Central memory CD8-positive, alpha-beta T cell (primary cell): ENCODE results near the gene KCNJ12.
"Not testable (repeated sequence)": the region's sequence is repeated elsewhere in the genome, so short reads cannot be mapped to it uniquely, and the experiment has no call there.

ENCODE experiments used
- ATAC-seq: fragments of 150-1000 bp; cut with Tn5 transposase; replicated peaks from 2 replicates; pipeline ENCODE4 v1.10.0; 2022; ENCODE audit warnings: mild to moderate bottlenecking, moderate FRiP score, moderate number of reproducible peaks; ENCODE audit not compliant: poor library complexity, severe bottlenecking; ENCODE audit errors: extremely low read depth
- DNase-seq, 2 donors: peaks; one replicate each; pipeline ENCODE4 v3.0.0; 2021; ENCODE audit warnings: low spot score in 2 of 2
- H3K27ac Mint-ChIP-seq: one replicate; pipeline ENCODE4 v1.8.0; 2022; ENCODE audit warnings: low read depth, mild to moderate bottlenecking, moderate library complexity, mixed read lengths
- H3K27me3 Mint-ChIP-seq: one replicate; pipeline ENCODE4 v1.8.0; 2022; ENCODE audit warnings: mixed read lengths
- H3K36me3 Mint-ChIP-seq: one replicate; pipeline ENCODE4 v1.8.0; 2022; ENCODE audit warnings: mild to moderate bottlenecking, moderate library complexity, mixed read lengths; ENCODE audit not compliant: insufficient read depth
- H3K4me1 Mint-ChIP-seq: one replicate; pipeline ENCODE4 v1.8.0; 2022; ENCODE audit warnings: mixed read lengths
- H3K4me3 Mint-ChIP-seq: one replicate; pipeline ENCODE4 v1.8.0; 2022; ENCODE audit warnings: mild to moderate bottlenecking, moderate library complexity, mixed read lengths
- H3K9me3 Mint-ChIP-seq: one replicate; pipeline ENCODE4 v1.8.0; 2022; ENCODE audit warnings: mixed read lengths

The KCNJ12 gene

GRCh38 chr17:21451975-21452374, 75.8 kb downstream of the KCNJ12 start:
- peaks cover 2% of the 10 kb centered on the region for H3K4me1 Mint-ChIP-seq
- no peaks in the 10 kb centered on the region for H3K9me3 Mint-ChIP-seq
- H3K36me3 Mint-ChIP-seq = peaks cover 2% of the 10 kb centered on the region
- no peak overlapping the region for H3K4me3 Mint-ChIP-seq
- DNase-seq (no peak), ATAC-seq (no peak)
- no peak overlapping the region for H3K27ac Mint-ChIP-seq
- H3K27me3 Mint-ChIP-seq = peaks cover 50% of the 10 kb centered on the region

DNA sequence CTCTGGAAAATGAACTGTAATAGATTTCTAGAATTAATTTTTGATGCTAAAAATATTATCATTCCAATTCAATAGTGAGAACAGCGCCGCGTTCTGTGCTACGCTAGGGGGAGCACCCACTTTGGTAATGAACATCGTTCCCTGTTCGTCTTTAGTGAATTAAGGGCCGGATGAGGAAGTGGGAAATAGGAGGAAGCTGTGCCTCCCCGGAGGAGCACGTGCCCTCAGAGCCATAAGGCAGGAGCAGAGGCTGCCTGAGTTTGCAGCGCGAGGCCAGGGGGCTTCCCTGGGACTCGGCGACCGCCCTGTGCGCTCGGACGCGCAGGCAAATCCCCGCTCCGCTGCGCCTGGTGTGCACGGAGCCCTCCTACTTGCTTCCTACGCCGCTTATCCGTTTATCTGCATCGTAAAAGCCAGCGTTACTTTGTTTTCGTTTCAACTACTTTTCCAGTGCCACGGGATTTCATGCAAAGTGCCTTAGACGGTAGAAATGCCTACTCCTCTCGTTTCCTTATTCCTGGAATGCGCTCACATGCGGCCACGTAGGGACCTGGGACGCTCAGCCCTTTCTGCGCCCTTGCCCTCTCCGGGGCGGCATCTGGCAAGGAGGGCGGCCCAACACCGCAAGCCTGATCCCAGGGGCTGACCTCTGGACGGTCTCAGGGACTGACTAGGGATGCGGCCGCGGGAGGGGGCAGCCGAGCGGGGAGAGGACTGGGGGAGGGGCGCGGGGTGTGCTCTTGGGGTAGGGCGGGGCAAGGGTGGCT, 76.4 kb downstream of the KCNJ12 start:
- Mint-ChIP-seq H3K27me3 (peaks cover 50% of the 10 kb centered on the region), H3K36me3 (peaks cover 2% of the 10 kb centered on the region), H3K4me3 (no peak overlapping the region), H3K4me1 (peaks cover 7% of the 10 kb centered on the region), H3K9me3 (no peaks in the 10 kb centered on the region), H3K27ac (no peak overlapping the region)
- DNase-seq (no peak), ATAC-seq (no peak)

DNA sequence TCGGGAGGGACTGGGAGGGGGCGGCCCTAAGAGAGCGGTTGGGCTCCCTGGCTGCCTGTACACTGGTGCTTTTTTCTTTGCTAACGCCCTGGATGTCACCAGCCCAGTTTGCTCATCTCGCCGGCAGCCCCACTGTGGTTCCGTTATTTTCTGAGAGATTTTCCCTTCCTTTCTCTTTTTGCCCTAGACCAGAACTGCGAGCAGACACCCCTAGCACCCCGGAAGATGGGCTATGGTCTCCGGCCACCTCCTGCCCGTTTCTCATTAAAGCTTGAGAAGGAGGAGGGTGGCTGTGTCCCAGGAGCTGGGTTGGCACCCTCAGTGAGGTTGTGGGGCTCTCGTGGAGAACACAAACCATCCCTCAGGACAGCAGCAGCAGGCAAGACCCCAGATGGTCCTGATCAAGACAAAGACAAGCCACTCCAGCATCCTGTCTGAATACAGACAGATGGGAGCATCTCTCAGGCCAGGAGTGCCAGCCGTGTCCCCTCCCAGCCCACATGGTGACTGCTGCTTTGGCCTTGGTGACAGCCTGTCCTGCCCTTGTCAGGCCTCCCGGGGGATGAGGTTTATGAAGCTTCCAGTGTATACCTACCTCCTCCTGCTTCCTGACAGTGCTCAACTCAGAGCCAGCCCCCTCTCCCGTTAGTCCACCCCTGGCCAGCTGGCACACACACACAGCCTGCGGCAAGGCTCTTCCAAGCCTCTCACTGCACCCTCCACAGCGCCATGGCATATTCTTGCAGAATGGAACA, 77.2 kb downstream of the KCNJ12 start:
- Mint-ChIP-seq H3K4me1 (peaks cover 8% of the 10 kb centered on the region), H3K36me3 (peaks cover 2% of the 10 kb centered on the region), H3K4me3 (no peak overlapping the region), H3K27me3 (peaks cover 47% of the 10 kb centered on the region), H3K27ac (no peak overlapping the region), H3K9me3 (no peaks in the 10 kb centered on the region)
- ATAC-seq (no peak), DNase-seq (no peak)

GRCh38 chr17:21454006-21454405, 77.8 kb downstream of the KCNJ12 start:
- not testable (repeated sequence) for H3K4me1 Mint-ChIP-seq, ATAC-seq, H3K36me3 Mint-ChIP-seq, H3K9me3 Mint-ChIP-seq, DNase-seq, H3K4me3 Mint-ChIP-seq, H3K27ac Mint-ChIP-seq
- H3K27me3 Mint-ChIP-seq = peaks cover 41% of the 10 kb centered on the region

GRCh38 chr17:21454441-21454840, 78.3 kb downstream of the KCNJ12 start:
- Mint-ChIP-seq H3K9me3 (no peaks in the 10 kb centered on the region), H3K27ac (no peak overlapping the region), H3K27me3 (peaks cover 36% of the 10 kb centered on the region), H3K4me1 (peaks cover 8% of the 10 kb centered on the region), H3K4me3 (no peak overlapping the region), H3K36me3 (peaks cover 6% of the 10 kb centered on the region)
- no peak for DNase-seq
- ATAC-seq = no peak

GRCh38 chr17:21455761-21456160, 79.6 kb downstream of the KCNJ12 start:
- Mint-ChIP-seq H3K4me3 (no peak overlapping the region), H3K27ac (no peak overlapping the region), H3K27me3 (peaks cover 24% of the 10 kb centered on the region), H3K36me3 (peaks cover 6% of the 10 kb centered on the region), H3K9me3 (no peaks in the 10 kb centered on the region), H3K4me1 (peaks cover 8% of the 10 kb centered on the region)
- no peak for DNase-seq
- no peak for ATAC-seq

DNA sequence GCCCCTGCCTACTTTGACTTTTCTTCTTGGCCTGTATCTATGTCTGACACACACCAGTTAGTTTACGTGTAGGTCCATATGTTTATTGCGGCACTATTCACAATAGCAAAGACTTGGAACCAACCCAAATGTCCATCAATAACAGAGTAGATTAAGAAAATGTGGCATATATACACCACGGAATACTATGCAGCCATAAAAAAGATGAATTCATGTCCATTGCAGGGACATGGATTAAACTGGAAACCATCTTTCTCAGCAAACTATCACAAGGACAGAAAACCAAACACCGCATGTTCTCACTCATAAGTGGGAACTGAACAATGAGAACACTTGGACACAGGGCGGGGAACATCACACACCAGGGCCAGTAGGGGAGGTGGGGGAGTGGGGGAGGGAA, 80.3 kb downstream of the KCNJ12 start:
- H3K27ac Mint-ChIP-seq, ATAC-seq, H3K4me1 Mint-ChIP-seq, H3K36me3 Mint-ChIP-seq, H3K9me3 Mint-ChIP-seq, DNase-seq, H3K4me3 Mint-ChIP-seq: not testable (repeated sequence)
- peaks cover 24% of the 10 kb centered on the region for H3K27me3 Mint-ChIP-seq

DNA sequence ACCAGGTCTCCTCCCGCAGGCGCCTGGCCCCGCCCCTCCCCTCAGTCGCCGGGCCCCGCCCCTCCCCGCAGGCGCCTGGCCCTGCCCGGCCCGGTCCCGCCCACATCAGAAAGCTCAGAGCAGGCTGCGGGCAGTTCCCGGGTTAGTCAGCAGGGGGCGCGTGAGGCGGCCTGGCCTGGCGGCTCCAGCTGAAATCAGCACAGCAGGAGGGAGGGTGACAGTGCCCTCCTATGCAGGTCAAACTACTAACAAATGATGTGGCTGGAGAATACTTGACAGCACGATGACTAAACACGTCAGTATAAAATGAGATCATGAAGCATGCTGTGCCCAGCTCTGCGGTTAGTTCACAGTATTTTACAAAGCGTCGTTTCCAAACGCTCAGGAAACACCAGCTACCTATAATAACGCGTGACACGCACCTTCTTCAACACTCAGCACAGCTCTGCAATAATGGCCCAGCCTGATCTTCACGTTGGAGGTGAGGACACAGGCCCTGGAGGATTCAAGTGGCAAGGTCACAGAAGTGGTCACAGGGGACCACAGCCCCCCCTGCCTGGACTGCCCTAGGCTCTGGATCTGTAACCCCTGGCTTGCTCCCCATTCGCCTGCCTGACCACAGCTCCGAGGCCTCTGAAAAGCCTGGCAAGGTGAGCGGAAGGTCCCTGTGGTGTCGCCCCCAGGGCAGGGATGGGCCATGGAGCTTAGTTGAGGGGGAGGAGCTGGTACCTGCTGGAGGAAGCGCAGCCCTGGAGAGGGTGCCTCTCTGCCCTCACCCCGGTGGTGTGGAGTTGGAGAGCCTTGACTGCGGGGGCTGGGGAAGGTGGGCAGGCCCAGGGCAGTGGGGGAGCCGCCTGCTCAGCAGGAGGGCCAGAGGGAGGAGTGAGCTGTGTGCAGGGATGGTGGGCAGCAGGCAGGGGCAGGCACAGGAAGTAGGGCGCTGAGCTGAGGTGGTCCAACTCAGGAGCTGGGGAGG, 81.2 kb downstream of the KCNJ12 start:
- peak overlapping the region; percentile 52 for H3K27ac Mint-ChIP-seq
- H3K36me3 Mint-ChIP-seq = peaks cover 6% of the 10 kb centered on the region
- no peaks in the 10 kb centered on the region for H3K9me3 Mint-ChIP-seq
- peaks cover 24% of the 10 kb centered on the region for H3K27me3 Mint-ChIP-seq
- H3K4me3 Mint-ChIP-seq = no peak overlapping the region
- peaks cover 8% of the 10 kb centered on the region for H3K4me1 Mint-ChIP-seq
- DNase-seq (peak; percentile 88 to 95), ATAC-seq (peak; percentile 90)

DNA sequence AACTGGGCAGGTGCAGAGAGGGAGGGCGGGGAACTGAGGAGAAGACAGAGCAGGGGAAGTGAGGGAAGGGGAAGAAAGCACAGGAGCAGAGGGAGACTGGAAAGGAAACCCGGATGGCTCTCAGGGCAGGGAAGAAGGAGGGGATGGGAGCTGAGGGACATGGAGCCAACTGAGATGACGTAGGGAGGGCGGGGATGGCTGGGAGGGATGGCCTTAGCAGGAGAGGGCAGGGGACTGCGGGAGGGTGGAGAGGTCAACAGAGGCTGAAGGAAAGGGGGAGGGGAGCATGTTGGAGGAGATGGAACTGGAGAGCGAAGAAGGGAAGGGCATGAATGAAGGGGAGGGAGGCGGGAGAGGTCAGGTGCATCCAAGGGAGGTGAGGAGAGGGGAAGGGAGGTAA, 81.9 kb downstream of the KCNJ12 start:
- Mint-ChIP-seq H3K9me3 (no peaks in the 10 kb centered on the region), H3K27ac (peak overlapping the region; percentile 52), H3K27me3 (peaks cover 24% of the 10 kb centered on the region), H3K36me3 (peaks cover 6% of the 10 kb centered on the region), H3K4me1 (peaks cover 14% of the 10 kb centered on the region), H3K4me3 (no peak overlapping the region)
- ATAC-seq (no peak), DNase-seq (no peak)

DNA sequence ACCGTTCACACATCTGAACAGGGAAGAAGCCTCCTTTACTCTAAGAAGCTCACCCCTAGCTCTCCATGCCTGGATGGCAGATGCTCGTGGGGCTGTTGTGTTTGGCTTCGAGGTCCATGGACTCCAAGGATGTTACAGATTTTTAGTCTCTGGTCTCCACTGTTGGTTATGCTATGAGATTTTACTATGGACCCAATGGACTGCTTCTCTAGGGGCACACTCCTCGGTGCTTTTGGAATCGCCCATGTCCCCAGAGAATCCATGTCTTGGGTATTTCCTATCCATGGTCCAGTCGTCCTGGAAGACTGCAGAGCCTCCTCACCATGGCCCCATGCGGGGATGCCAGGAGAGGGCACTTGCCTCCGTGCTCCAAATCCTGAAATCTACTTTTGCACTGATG, 83.4 kb downstream of the KCNJ12 start:
- Mint-ChIP-seq H3K4me3 (no peak overlapping the region), H3K36me3 (peaks cover 5% of the 10 kb centered on the region), H3K27ac (no peak overlapping the region), H3K4me1 (peaks cover 27% of the 10 kb centered on the region), H3K9me3 (no peaks in the 10 kb centered on the region), H3K27me3 (peaks cover 24% of the 10 kb centered on the region)
- no peak for ATAC-seq
- DNase-seq = no peak

DNA sequence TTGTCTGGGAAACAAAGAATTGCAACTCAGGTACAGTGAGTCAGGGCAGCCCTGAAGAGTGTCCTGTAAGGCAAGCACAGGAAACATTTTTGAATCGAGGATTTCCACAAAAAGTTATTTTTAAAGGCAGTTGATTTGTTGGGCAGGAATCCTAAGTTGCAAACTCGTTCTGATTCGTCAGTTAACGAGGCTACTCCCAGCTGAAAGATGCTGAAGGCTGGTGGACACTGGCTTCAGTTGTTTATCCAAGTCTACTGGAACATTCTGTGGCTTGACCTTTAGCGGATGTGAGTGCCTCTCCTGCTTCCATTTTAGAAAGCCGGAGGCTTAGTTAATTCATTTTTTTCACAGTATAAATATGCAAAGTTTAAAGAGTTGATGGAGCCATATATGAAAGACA, 84.2 kb downstream of the KCNJ12 start:
- Mint-ChIP-seq H3K27me3 (peaks cover 19% of the 10 kb centered on the region), H3K9me3 (no peaks in the 10 kb centered on the region), H3K36me3 (peaks cover 5% of the 10 kb centered on the region), H3K27ac (no peak overlapping the region), H3K4me3 (no peak overlapping the region), H3K4me1 (peaks cover 28% of the 10 kb centered on the region)
- no peak for DNase-seq
- no peak for ATAC-seq

DNA sequence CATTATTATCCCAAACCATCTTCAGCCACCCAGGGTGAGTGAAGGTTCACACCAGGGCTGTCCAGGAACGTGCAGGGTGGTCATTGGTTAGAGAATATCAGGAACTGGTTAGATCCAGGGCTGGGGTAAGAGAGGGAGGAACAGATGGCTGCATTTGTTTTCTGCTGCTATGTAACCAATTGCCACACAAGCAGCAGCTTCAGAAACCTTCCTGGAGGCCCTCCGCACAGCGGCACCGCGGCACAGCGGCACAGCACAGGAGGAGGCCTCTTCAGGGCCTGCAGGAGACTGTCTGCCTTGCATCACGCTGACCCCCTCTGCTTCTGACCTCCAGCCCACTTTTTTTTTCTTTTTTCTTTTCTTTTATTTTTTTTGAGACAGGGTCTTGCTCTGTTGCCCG, 86.1 kb downstream of the KCNJ12 start:
- ATAC-seq (no peak), DNase-seq (no peak)
- peaks cover 5% of the 10 kb centered on the region for H3K36me3 Mint-ChIP-seq
- H3K27ac Mint-ChIP-seq = no peak overlapping the region
- H3K4me3 Mint-ChIP-seq = no peak overlapping the region
- no peaks in the 10 kb centered on the region for H3K9me3 Mint-ChIP-seq
- H3K27me3 Mint-ChIP-seq = peaks cover 14% of the 10 kb centered on the region
- peaks cover 24% of the 10 kb centered on the region for H3K4me1 Mint-ChIP-seq
